SKM-1 treated with dmso at 0.1 percent for 144 hours (cell line): ENCODE results near the gene FAM161A.
"Not testable (repeated sequence)": the region's sequence is repeated elsewhere in the genome, so short reads cannot be mapped to it uniquely, and the experiment has no call there.

Experiments
- DNase-seq: peaks from one replicate; lab custom pipeline; 2025; ENCODE audit not compliant: unreplicated experiment; lab: John Stamatoyannopoulos, UW

FAM161A gene

DNA sequence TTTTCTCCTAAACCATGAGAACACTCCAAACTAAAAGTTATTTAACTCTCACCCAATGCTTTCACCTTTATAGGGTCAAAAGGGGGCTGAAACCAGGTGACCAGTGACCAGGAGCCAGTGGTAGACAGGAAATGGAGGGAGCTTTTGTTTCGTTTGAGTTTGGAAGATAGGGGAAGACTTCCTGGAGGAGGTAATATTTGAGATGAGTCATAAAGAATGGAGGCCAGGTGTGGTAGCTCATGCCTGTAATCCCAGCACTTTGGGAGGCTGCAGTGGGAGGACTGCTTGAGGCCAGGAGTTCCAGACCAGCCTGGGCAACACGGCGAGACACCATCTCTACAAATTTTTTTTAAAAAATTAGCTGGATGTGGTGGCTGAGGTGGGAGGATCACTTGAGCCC is 8.5 kb downstream of the FAM161A start:
- no peak for DNase-seq

DNA sequence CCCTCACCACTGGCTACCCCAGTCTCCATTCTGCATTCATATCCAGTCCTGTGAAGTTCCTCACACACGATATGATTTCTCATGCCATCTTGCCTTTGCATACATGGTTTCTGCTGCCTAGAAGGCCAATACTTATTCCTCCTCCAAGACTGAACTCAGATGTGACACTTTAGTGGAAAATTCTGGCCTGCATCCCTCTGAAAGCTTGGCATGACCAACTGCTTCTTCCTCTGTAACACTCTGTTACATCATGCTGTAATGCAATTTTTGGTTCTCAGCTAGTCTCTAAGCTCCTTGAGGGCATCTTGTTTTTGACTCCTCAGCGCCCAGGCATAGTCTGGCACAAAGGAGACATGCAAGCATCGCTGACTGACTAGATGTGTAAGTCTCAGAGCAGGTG is 12.6 kb downstream of the FAM161A start:
- DNase-seq: no peak

DNA sequence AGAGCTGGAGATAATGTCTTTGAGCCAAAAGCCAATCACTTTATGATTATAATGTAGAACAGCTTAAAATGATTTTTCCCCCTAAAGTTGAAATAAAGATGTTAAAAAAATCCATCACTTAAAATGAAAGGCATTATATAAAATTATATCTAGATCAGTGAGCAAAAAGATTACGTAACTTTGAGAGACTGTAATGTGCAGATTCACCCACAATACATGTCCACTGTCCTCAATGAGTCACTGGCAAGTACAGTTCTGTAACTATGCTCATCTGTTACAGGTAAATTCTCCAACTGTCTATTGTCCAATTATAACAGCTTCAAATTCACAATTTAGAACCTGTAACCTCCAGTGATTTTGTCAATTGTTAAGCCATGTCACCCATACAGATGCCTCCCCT is 19.0 kb downstream of the FAM161A start:
- no peak for DNase-seq

DNA sequence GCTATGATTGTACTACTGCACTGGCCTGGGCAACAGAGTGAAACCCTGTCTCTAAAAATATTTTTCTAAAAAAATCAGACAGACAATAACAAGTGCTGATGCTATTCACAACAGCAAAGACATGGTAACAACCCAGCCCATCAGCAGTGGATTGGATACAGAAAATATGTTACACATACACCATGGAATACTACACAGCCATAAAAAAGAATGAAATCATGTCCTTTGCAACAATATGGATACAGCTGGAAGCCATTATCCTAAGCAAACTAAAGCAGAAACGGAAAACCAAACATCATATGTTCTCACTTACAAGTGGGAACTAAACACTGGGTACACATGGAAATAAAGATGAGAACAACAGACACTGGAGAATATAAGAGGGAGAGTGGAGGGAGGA is 19.9 kb downstream of the FAM161A start:
- DNase-seq: no peak

DNA sequence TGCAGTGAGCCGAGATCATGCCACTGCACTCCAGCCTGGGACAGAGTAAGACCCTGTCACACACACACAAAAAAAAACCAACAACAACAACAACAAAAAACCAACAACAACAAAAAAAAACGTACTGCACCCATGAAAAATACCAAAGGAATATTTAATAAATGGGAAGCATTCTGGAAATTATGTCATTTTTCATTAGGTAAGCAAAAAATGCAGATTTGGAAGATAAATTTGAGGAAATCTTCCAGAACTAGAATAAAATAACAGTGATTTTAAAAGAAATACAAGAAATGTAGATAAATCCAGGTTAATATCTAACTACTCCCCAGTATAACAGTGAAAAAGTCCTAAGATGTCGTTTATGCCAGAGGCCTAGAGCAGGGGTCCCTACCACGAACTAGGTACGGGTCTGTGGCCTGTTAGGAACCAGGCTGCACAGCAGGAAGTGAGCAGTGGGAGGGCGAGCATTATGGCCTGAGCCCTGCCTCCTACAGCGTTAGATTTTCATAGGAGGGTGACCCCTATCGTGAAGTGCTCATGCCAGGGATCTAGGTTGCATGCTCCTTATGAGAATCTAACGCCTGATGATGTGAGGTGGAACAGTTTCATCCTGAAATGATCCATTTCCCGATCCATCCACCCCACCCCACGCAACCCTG is 21.5 kb downstream of the FAM161A start:
- no peak for DNase-seq

DNA sequence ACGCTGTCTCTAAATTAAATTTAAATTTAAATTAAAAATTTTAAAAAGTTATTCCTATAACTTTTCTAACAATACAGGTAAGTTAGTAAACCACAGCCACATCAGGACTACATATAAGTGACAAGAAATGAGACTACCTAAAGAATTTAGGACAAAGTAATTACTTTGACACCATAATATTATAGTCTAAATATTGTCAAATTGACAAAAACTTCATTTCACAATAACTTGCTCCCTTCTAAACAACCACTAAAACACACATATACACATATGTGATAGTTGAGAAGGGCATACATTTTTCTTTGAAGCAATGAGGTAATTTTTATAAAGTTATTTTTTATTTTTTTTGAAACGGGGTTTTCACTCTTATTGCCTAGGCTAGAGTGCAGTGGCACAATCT is 31.6 kb downstream of the FAM161A start:
- no peak for DNase-seq

DNA sequence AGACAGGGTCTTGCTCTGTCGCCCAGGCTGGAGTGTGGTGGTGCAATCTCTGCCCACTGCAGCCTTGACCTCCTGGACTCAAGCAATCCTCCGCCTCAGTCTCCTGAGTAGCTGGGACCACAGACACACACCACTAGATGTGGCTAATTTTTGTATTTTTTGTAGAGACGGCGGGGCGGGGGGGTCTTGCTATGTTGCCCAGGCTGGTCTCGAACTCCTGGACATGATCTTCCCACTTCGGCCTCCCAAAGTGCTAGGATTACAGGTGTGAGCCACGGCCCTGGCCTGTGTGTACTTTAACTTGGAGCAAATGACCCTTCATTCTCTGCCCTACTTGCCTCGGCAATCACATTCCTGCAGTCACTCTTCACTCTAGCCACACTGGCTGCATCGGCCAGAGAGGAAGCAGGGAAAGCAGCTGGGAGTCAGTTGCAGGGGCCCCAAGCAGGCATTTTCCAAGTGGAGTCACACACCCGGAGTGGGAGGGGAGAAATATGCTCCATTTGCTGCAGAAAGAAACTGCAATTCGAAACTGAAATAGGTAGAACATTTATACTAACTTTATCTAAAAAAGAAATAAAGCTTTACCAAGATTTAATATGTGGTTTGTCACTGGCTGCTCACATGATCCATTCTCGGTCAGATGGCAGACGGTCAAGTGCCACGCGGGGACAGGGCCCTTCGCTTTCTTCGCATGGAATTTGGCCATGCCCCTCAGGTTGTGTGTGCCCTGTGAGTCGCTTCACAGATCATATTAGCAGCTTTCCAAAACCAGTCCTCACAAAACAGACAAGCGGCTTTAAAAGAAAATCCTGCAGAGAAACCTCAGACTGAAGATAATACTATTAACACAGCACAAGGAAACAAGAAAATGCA is 37.1 kb downstream of the FAM161A start:
- no peak for DNase-seq

DNA sequence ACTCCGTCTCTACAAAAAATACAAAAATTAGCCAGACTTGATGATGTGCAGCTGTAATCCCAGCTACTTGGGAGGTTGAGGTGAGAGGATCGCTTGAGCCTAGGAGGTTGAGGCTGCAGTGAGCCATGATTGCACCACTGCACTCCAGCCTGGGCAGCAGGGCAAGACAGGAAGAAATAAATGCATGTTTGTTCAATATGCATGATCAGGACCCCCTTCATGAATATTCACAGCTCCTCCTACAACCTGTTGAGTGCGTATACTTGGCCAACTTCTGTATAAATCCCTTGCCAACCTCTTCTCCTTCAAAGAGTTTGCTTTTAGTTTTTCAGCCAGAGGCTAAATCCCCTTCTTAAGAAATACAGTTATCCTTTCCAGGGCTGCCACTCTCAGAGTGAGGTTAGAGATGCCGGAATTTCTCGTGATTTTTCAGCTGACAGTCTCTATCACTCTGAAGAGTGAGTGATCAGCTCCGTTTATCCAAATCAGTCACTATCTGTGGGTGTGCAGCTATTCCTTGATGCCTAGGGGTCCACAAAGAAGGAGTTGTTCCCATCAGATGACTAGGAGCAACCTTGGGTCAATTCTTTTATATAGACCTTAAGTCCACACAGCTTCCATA is 39.2 kb downstream of the FAM161A start:
- DNase-seq: no peak

DNA sequence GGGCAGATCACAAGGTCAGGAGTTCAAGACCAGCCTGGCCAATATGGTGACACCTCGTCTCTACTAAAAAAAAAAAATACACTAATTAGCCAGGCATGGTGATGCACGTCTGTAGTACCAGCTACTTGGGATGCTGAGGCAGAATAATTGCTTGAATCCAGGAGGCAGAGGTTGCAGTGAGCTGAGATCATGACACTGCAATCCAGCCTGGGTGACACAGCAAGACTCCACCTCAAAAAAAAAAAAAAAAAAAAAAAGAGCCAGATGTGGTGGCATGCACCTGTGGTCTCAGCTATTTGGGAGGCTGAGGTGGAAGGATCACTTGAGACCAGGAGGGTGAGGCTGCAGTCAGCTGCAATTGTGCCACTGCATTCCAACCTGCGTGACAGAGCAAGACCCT is 40.5 kb downstream of the FAM161A start:
- not testable (repeated sequence) for DNase-seq

DNA sequence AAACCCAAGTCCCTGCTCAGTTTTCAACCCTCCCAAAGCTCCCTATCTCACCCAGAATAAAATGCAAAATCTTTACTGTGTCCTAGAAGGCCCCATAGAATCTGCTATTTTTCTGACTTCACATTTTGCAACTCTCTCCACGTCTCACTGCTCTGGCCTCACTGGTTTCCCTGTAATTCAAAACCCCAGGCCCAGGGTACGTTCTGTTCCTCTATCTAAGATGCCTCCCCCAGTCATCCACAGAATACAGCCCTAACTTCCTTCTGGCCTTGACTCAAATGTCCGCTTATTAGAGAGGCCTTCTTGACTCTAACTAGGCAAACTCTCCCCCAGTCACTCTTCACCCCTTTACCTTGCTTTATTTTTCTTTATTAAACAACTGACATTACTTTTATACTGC is 42.0 kb downstream of the FAM161A start:
- no peak for DNase-seq

DNA sequence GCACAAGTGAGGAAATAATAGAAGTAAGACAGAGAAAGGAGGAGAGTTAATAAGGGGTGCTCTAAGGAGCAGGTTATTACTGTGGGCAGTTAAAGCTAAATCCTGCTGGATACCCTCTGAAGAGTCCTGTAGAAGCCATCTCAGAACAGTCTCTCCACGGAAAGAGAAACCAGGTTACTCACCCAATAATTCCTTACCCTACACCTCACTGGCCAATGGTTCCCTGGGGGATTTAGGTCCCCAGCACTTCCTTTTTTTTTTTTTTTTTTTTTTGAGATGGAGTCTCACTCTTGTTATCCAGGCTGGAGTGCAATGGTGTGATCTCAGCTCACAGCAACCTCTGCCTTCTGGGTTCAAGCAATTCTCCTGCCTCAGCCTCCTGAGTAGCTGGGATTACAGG is 43.7 kb downstream of the FAM161A start:
- DNase-seq: not testable (repeated sequence)

DNA sequence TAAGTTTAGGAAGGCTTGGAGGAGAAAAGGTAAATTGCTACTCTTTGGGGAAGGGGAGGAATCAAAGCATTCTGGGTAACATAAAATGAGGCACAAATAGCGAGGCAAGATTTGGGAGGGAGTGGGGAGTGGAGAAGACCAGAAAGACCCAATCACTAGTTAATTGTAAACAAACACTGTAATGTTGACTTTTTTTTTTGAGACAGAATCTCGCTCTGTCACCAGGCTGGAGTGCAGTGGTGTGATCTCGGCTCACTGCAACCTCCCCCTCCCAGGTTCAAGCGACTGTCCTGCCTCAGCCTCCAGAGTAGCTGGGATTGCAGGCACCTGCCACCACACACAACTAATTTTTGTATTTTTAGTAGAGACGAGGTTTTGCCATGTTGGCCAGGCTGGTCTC is 45.2 kb downstream of the FAM161A start:
- not testable (repeated sequence) for DNase-seq

DNA sequence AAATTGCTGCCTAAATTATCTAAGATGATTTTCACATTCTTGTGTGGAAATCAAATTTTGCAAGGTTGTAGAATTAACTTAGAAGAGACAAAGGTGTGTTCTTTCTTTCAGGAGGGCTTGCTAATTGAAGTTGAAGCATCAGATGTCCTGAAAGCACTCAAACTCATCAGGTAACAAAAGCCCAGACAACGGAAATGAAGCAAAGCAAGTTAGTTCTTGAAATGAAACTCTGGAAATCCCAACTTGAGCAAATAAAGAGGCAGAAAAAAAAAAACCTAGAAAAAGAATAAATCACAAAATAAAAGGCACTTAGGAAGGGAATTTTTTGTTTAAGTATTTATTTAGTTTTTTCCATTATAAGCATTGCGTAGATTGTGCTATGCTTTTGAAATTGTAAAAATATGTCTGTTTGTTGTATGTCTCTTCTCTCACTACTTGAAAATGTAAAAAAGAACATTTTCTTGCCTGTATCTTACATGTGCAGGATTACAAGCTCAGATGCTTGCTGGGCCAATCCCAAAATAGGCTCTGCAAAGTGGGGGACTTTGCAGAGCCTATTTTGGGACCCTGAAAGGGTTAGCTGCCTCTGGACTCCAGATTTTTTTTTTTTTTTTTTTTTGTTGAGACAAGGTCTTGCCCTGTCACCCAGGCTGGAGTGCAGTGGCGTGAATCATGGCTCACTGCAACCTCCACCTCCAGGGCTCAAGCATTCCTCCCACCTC is 46.7 kb downstream of the FAM161A start:
- no peak for DNase-seq

DNA sequence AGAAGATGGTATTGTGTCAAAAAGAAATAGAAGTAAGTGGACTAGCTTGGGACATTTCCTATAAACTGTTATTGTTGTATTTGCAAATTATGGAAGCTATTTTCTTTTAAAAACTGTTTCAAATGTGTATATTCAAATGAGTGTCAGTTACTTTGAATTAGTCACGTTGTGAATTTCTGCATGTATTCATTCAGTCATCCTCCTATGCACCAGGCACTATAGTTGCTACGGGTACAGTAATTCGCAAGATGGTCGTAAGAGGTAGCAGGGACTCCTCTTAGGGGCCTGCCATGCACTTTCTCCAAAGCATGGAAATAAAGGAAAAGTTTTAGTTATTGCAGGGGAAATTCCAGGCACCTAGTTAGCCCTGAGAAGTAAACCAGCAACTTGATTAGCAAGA is 51.3 kb downstream of the FAM161A start:
- no peak for DNase-seq

DNA sequence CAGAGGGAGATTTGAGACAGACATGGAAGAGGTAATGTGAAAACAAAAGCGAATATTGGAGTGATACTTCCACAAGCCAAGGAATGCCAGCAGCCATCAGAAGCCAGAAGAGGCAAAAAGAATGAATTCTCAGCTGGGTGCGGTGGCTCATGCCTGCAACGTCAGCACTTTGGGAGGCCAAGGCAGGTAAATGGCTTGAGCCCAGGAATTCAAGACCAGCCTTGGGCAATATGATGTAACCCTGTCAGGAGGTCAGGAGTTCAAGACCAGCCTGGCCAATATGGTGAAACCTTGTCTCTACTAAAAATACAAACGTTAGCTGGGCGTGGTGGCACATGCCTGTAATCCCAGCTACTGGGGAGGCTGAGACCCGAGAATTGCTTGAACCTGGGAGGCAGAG is 54.8 kb downstream of the FAM161A start:
- no peak for DNase-seq

DNA sequence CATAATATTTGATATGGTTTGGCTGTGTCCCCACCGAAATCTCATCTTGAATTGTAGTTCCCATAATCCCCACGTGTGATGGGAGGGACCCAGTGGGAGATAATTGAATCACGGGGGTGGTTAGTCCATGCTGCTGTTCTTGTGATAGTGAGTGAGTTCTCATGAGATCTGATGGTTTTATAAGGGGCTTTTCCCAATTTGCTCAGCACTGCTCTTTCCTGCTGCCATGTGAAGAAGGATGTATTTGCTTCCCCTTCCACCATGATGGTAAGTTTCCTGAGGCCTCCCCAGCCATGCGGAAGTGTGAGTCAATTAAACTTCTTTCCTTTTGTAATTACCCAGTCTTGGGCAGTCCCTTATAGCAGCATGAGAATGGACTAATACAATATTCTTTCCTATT is 56.4 kb downstream of the FAM161A start:
- DNase-seq: not testable (repeated sequence)

DNA sequence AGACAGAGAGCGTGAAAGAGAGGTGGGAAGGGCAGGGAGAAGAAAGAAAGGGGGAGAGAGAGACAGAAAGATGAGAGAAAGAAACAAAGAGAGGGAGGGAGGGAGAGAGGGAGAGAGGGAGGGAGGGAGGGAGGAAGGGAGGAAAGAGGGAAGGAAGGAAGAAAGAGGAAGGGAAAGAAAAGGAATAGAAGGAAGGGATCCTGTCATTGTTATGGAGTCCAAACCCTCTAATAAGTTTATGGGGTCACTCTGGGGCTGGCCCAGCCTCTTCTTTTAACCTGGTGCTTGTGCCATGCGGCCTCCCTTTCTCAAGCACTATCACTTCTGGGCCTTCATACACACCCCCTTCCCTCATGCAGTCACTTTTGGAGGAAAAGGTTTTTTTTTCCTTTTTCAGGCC is 58.5 kb downstream of the FAM161A start:
- DNase-seq: no peak

DNA sequence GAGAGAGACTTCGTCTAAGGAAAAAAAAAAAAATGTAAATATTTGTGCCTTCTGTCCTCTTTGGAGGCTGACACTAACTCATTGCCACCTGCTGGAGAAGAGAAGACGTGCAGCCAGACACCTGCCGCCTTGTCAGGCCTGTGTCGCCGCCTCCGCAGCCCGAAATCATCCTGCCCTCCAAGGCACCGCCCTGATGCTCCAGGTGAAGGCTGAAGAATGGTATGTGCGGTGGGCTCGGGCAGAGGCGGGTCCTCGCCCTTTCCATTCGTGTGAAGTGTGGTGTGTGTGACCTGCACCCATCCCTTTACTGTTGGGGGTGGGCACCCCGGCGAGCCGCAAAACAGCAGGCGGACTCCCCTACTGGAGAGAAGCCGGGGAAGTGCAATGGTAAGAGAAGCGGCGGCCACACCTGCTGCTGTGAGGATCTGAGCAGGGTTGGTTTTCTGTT is 60.4 kb downstream of the FAM161A start:
- peak; percentile 53 for DNase-seq

DNA sequence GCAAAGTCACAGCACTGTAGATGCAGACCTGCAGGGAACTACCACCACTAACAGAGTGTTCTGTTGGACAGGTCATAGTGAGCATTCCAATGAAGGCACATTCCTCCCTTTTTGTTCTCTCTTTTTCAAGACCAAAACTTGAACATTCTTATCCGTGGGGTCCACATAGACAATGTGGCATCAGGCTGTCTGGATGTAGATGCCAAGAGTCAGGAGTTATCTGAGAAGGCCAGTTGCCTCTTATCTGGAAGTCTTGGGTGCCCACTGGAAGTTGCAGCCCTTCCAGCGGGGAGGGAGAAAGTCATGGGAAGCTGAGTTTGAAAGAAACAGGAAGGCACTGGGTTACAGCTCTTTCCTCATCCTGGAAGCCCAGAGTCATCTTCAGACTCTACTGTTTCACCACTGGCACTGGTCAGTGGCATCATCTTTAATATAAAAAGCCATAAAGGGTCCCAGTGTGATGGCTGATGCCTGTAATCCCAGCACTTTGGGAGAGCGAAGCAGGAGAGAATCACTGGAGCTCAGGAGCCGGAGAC is 61.4 kb downstream of the FAM161A start:
- DNase-seq: no peak

DNA sequence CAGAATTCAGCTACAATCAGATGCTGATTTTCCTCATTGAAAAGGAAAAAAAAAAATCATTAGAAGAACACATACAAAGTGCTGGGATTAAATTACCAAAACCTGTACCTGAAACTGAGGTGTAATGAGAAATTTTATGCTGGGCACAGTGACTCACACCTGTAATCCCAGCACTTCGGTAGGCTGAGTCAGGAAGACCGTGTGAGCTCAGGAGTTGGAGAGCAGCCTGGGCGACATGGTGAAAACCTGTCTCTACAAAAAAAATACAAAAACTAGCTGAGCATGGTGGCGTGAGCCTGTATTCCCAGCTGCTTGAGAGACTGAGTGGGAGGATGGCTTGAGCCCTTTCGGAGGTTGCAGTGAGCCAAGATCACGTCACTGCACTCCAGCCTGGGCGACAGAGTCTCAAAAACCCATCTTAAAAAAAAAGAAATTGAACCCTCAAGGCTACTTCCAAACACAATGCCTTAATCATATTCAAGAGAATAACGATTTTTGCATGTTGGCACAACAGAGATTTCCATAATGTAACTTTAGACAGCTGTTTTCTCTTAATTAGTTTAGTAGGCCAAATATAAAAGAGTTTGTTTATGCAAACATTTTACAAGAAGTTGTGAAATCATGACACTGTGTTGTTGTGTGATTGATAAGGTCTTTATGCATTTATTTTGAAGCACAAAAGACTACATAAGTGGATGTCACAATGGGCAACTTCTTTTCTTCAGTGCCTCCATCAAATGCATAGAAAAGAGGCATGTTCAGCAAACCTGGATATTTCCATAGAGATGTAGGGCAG is 63.9 kb downstream of the FAM161A start:
- DNase-seq: no peak
